B cell (primary cell): ENCODE data around the gene COLEC12. TPM values are rescaled to one million over a fixed set of nuclear protein-coding genes. Genes with fewer than 3 reads are reported as not detected.

Experiments used
- ATAC-seq: fragments of 200-7000 bp; cut with Tn5 transposase; one replicate; pipeline ENCODE4 v1.10.0; 2021; ENCODE audit warnings: low read depth, mild to moderate bottlenecking, moderate number of reproducible peaks, moderate library complexity
- CTCF ChIA-PET: fragments of 350-600 bp; sonication (Branson Sonifier 250); formaldehyde crosslinking; loops from one replicate; lab custom pipeline; 2021; ENCODE audit warnings: antibody characterized with exemption, inconsistent platforms; lab: Charles Lee
- POLR2A ChIA-PET: fragments of 350-600 bp; sonication (Branson Sonifier 250); formaldehyde crosslinking; loops from one replicate; lab custom pipeline; 2021; ENCODE audit warnings: antibody characterized with exemption; lab: Charles Lee
- DNase-seq: peaks from one replicate; pipeline ENCODE4 v3.0.0; 2013
- H2AFZ ChIP-seq: 2 replicates; pipeline ENCODE4 v1.6.1; 2012; ENCODE audit warnings: mild to moderate bottlenecking, low read depth, low read length; ENCODE audit not compliant: insufficient read depth, poor library complexity, severe bottlenecking
- H3K27ac ChIP-seq, 2 donors: 1 replicate in 1 of 2; 2 replicates in 1 of 2; pipeline ENCODE4 v1.5.1; 2012 to 2013; ENCODE audit warnings: low read length in 2 of 2, mild to moderate bottlenecking in 2 of 2, moderate library complexity in 1 of 2
- H3K27me3 ChIP-seq, 4 experiments: fragments of 200-600 bp in 1 of 4; sonication (generic) in 1 of 4; replicated peaks in 1 of 4; 1 replicate in 2 of 4; 2 replicates in 2 of 4; pipeline versions ENCODE4 v1.6.1 to v1.7.0; 2013 to 2016; ENCODE audit warnings: low read length in 3 of 4, mild to moderate bottlenecking in 2 of 4, mixed read lengths in 1 of 4, moderate library complexity in 1 of 4; ENCODE audit not compliant: insufficient read depth in 4 of 4, control insufficient read depth in 3 of 4; ENCODE audit errors: control extremely low read depth in 1 of 4
- H3K36me3 ChIP-seq, 2 experiments: replicated peaks in 1 of 2; 1 replicate in 1 of 2; 2 replicates in 1 of 2; pipeline versions ENCODE4 v1.6.1 to v1.7.1; 2013; ENCODE audit warnings: low read length in 1 of 2; ENCODE audit not compliant: insufficient read depth in 2 of 2, control insufficient read depth in 1 of 2; ENCODE audit errors: control extremely low read depth in 1 of 2, extremely low read depth in 1 of 2
- H3K4me1 ChIP-seq, 2 donors: fragments of 200-600 bp in 1 of 2; sonication (generic) in 1 of 2; 1 replicate in 1 of 2; 2 replicates in 1 of 2; pipeline versions ENCODE4 v1.5.1 to v1.6.1; 2013 to 2017; ENCODE audit warnings: low read length in 2 of 2; ENCODE audit not compliant: control insufficient read depth in 2 of 2, insufficient read depth in 2 of 2
- H3K4me2 ChIP-seq: replicated peaks from 2 replicates; pipeline ENCODE3; 2012; ENCODE audit warnings: mild to moderate bottlenecking, low read depth, low read length; ENCODE audit not compliant: poor library complexity, severe bottlenecking
- H3K4me3 ChIP-seq, 5 experiments: fragments of 200-600 bp in 1 of 5; sonication (generic) in 1 of 5; 1 replicate in 3 of 5; 2 replicates in 2 of 5; pipeline versions ENCODE4 v1.5.1 to v1.7.0; 2011 to 2016; ENCODE audit warnings: low read length in 4 of 5, mild to moderate bottlenecking in 4 of 5, low read depth in 2 of 5, control low read depth in 1 of 5, moderate library complexity in 1 of 5; ENCODE audit not compliant: insufficient read depth in 1 of 5; ENCODE audit errors: control extremely low read depth in 1 of 5, extremely low read depth in 1 of 5
- H3K79me2 ChIP-seq: fragments of 200-600 bp; sonication (generic); one replicate; pipeline ENCODE4 v1.6.0; 2016; ENCODE audit warnings: low read length; ENCODE audit not compliant: control insufficient read depth, insufficient read depth
- H3K9ac ChIP-seq: fragments of 200-600 bp; sonication (generic); 2 replicates; pipeline ENCODE4 v1.6.1; 2017; ENCODE audit warnings: mild to moderate bottlenecking, low read length, moderate library complexity
- H3K9me3 ChIP-seq, 3 donors: one replicate each; pipeline versions ENCODE4 v1.6.1 to v1.7.1; 2013; ENCODE audit warnings: low read length in 2 of 3; ENCODE audit not compliant: control insufficient read depth in 2 of 3, insufficient read depth in 1 of 3; ENCODE audit errors: control extremely low read depth in 1 of 3
- H4K20me1 ChIP-seq: 2 replicates; pipeline ENCODE4 v1.6.0; 2012; ENCODE audit warnings: mild to moderate bottlenecking, low read length; ENCODE audit not compliant: insufficient read depth, control insufficient read depth, poor library complexity, severe bottlenecking
- H3K27ac Mint-ChIP-seq: one replicate; pipeline ENCODE4 v1.8.0; 2021; ENCODE audit warnings: mixed read lengths
- H3K27me3 Mint-ChIP-seq: one replicate; pipeline ENCODE4 v1.8.0; 2021; ENCODE audit warnings: mixed read lengths
- H3K4me1 Mint-ChIP-seq: one replicate; pipeline ENCODE4 v1.8.0; 2021; ENCODE audit warnings: mixed read lengths
- H3K4me3 Mint-ChIP-seq: one replicate; pipeline ENCODE4 v1.8.0; 2021; ENCODE audit warnings: mixed read lengths
- H3K9me3 Mint-ChIP-seq: one replicate; pipeline ENCODE4 v1.8.0; 2022; ENCODE audit warnings: mixed read lengths; ENCODE audit not compliant: insufficient read depth
- CTCF ChIP-seq: fragments of 200-600 bp; IDR thresholded peaks from one replicate; pipeline ENCODE4 v1.8.0; 2022; ENCODE audit warnings: antibody characterized with exemption, mild to moderate bottlenecking
- EZH2 ChIP-seq: IDR thresholded peaks from 2 replicates; pipeline ENCODE4 v1.6.1; 2012; ENCODE audit warnings: borderline replicate concordance, low read depth, mild to moderate bottlenecking, moderate library complexity, low read length; ENCODE audit not compliant: insufficient read depth, poor library complexity, severe bottlenecking
- WGBS: methylation state at CpG from one replicate; pipeline ENCODE4 v1.1.5; 2013; ENCODE audit warnings: missing lambda C conversion rate; ENCODE audit not compliant: insufficient coverage; 5-methylcytosine and 5-hydroxymethylcytosine counted together
- intact Hi-C: fragments of 100-400 bp; cut with micrococcal nuclease; formaldehyde crosslinking; loops from one replicate; pipeline ENCODE4 v1.10.0; 2022
- polyA plus RNA-seq: library from polyadenylated mRNA; depleted of rRNA; stranded (reverse); fragments of >200 nt; gene quantifications from 2 replicates; pipeline ENCODE4 v1.2.3, GENCODE V29; 2012
- total RNA-seq, 2 donors: library from RNA; stranded (reverse); fragments of 120-200 nt in 1 of 2; gene quantifications; 1 replicate in 1 of 2; 2 replicates in 1 of 2; pipeline versions ENCODE4 v1.2.3 to v1.2.4, GENCODE V29; 2013 to 2022

Gene COLEC12
- total and polyA plus RNA-seq, 2 donors (not counting 1 experiment from before 2014, with no cell fraction given), result not detected

- Histone ChIP-seq H3K27me3 (peaks cover 0 to 3% (median 0%) of the 10 kb centered on the region in 4 experiments), H3K27ac (no peak overlapping the region), H3K4me1 (no peaks in the 10 kb centered on the region), H3K4me3 (no peak overlapping the region), H3K9ac (no peak overlapping the region), H3K4me2 (no peak overlapping the region), H3K79me2 (no peaks in the 10 kb centered on the region), H3K36me3 (no peaks in the 10 kb centered on the region), H2AFZ (no peak overlapping the region), H4K20me1 (no peaks in the 10 kb centered on the region), H3K9me3 (no peaks in the 10 kb centered on the region)
- no peak overlapping the region for H3K4me3 Mint-ChIP-seq
- TF ChIP-seq CTCF, result no peak
- no peak for TF ChIP-seq EZH2
- POLR2A ChIA-PET, result no interaction called here
- WGBS, result 32% methylated on average over 4 of the region's 4 CpGs
- ATAC-seq (no peak), DNase-seq (no peak)
- H3K9me3 Mint-ChIP-seq, result no peaks in the 10 kb centered on the region
- intact Hi-C loops, result no loop called here
- H3K27me3 Mint-ChIP-seq, result peaks cover 21% of the 10 kb centered on the region
- CTCF ChIA-PET, result no interaction called here
- H3K4me1 Mint-ChIP-seq, result no peaks in the 10 kb centered on the region
- no peak overlapping the region for H3K27ac Mint-ChIP-seq
Observed at GRCh38 chr18:332007-332406, 168.5 kb downstream of the COLEC12 start.

- no peak overlapping the region for H2AFZ ChIP-seq
- DNase-seq (no peak), ATAC-seq (no peak)
- H3K27ac Mint-ChIP-seq, result no peak overlapping the region
- H3K4me1 Mint-ChIP-seq, result no peaks in the 10 kb centered on the region
- no peak overlapping the region for H3K4me3 Mint-ChIP-seq
- peaks cover 0 to 3% (median 0%) of the 10 kb centered on the region in 4 experiments for H3K27me3 ChIP-seq
- H3K9me3 Mint-ChIP-seq, result no peaks in the 10 kb centered on the region
- peaks cover 21% of the 10 kb centered on the region for H3K27me3 Mint-ChIP-seq
- no peaks in the 10 kb centered on the region for H3K4me1 ChIP-seq
- CTCF ChIA-PET, result no interaction called here
- H3K4me2 ChIP-seq, result no peak overlapping the region
- H3K4me3 ChIP-seq, result no peak overlapping the region
- no peaks in the 10 kb centered on the region for H4K20me1 ChIP-seq
- H3K36me3 ChIP-seq, result no peaks in the 10 kb centered on the region
- POLR2A ChIA-PET, result no interaction called here
- no peak overlapping the region for H3K27ac ChIP-seq
- no peaks in the 10 kb centered on the region for H3K9me3 ChIP-seq
- 0% methylated on average over 5 of the region's 12 CpGs for WGBS
- TF ChIP-seq EZH2 (no peak), CTCF (no peak)
- H3K9ac ChIP-seq, result no peak overlapping the region
- intact Hi-C loops, result no loop called here
- H3K79me2 ChIP-seq, result no peaks in the 10 kb centered on the region
Observed at GRCh38 chr18:331221-331821, 169.2 kb downstream of the COLEC12 start.
